ENCODE results near the gene DTNBP1.

DNA sequence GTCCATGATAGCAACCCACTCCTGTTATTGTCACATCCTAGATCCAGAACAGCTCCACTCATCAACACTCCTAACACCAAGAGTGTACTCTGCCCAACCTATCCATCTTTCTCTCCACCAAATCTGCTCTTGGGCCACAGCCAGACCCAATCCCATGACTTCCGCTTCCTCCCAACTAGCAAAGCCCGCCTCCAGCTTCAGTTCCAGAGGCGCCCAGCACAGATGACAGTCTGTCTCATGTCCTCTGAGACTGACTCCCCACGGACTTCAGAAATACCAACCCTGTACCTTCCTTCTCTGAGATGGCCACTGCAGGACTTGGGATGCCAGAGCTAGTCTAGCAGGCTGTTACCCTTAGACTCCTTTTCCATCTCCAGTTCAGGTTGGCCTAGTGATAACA lies 48.6 kb downstream of the DTNBP1 start:
- TF ChIP-seq, protein P1, sequence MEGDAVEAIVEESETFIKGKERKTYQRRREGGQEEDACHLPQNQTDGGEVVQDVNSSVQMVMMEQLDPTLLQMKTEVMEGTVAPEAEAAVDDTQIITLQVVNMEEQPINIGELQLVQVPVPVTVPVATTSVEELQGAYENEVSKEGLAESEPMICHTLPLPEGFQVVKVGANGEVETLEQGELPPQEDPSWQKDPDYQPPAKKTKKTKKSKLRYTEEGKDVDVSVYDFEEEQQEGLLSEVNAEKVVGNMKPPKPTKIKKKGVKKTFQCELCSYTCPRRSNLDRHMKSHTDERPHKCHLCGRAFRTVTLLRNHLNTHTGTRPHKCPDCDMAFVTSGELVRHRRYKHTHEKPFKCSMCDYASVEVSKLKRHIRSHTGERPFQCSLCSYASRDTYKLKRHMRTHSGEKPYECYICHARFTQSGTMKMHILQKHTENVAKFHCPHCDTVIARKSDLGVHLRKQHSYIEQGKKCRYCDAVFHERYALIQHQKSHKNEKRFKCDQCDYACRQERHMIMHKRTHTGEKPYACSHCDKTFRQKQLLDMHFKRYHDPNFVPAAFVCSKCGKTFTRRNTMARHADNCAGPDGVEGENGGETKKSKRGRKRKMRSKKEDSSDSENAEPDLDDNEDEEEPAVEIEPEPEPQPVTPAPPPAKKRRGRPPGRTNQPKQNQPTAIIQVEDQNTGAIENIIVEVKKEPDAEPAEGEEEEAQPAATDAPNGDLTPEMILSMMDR (IDR thresholded peaks at IDR 0.05), result no peak
- TF ChIP-seq POLR2A (IDR thresholded peaks at IDR 0.05), result no peak
